Calu3 (cell line): ENCODE results near the gene PSD4. TPM values are rescaled to one million over a fixed set of nuclear protein-coding genes. Genes with fewer than 3 reads are reported as not detected.
A peak's percentile ranks its signal among the peaks of the same experiment; 100 is the strongest.

ENCODE experiments used
- BruUV-seq: library from RNA; stranded (reverse); fragments of 400-500 nt; replicated peaks from 2 replicates; lab custom pipeline; 2021; lab: Mats Ljungman, UMichigan
- CTCF ChIA-PET: fragments of 300-600 bp; sonication (Branson Sonifier 250); formaldehyde crosslinking; loops from one replicate; lab custom pipeline; 2022; ENCODE audit warnings: antibody characterized with exemption; lab: Charles Lee
- DNase-seq: peaks from one replicate; pipeline ENCODE4 v3.0.0; 2022
- H3K27ac Mint-ChIP-seq: one replicate; pipeline ENCODE4 v1.8.0; 2022; ENCODE audit warnings: mixed read lengths; ENCODE audit not compliant: unreplicated experiment
- H3K27me3 Mint-ChIP-seq: one replicate; pipeline ENCODE4 v1.8.0; 2022; ENCODE audit warnings: mixed read lengths; ENCODE audit not compliant: unreplicated experiment
- H3K36me3 Mint-ChIP-seq: one replicate; pipeline ENCODE4 v1.8.0; 2022; ENCODE audit warnings: mild to moderate bottlenecking, moderate library complexity, mixed read lengths; ENCODE audit not compliant: insufficient read depth, unreplicated experiment
- H3K4me1 Mint-ChIP-seq: one replicate; pipeline ENCODE4 v1.8.0; 2022; ENCODE audit warnings: mild to moderate bottlenecking, low read depth, mixed read lengths; ENCODE audit not compliant: unreplicated experiment
- H3K4me3 Mint-ChIP-seq: one replicate; pipeline ENCODE4 v1.8.0; 2022; ENCODE audit warnings: mild to moderate bottlenecking, low read depth, moderate library complexity, mixed read lengths; ENCODE audit not compliant: unreplicated experiment
- H3K9me3 Mint-ChIP-seq: one replicate; pipeline ENCODE4 v1.8.0; 2022; ENCODE audit warnings: low read depth, mixed read lengths; ENCODE audit not compliant: unreplicated experiment
- intact Hi-C: fragments of 100-400 bp; cut with micrococcal nuclease; formaldehyde crosslinking; loops from one replicate; pipeline ENCODE4 v1.10.0; 2022; ENCODE audit not compliant: unreplicated experiment
- total RNA-seq: library from RNA; stranded (reverse); gene quantifications from 2 replicates; pipeline ENCODE4 v1.2.3, GENCODE V29; 2022
- TF ChIP-seq, protein P1 (sequence below): fragments of 200-600 bp; IDR thresholded peaks from one replicate; pipeline ENCODE4 v1.8.0; 2022; ENCODE audit warnings: antibody characterized with exemption; ENCODE audit not compliant: unreplicated experiment

The PSD4 gene
- total RNA-seq, 1 experiment from 2014 or later, result 58.7 TPM

DNA sequence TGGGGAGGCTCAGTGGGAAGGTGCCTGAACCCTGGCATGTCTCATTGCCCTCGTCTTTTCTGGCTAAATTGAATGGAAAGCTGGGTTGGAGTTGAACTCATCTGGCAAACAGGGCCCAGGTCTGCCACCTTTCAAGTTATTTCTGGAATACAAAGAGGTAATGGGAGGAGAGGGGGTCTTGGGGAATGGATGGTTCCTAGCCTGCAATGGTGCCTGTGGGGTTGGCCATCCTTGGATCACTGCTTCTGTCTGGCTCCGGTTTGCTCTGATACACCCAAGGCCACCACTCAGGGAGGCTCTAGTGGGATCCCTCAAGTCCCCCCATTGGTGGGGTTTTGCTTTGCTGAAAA is 45.3 kb downstream of the PSD4 start:
- TF ChIP-seq, protein P1, sequence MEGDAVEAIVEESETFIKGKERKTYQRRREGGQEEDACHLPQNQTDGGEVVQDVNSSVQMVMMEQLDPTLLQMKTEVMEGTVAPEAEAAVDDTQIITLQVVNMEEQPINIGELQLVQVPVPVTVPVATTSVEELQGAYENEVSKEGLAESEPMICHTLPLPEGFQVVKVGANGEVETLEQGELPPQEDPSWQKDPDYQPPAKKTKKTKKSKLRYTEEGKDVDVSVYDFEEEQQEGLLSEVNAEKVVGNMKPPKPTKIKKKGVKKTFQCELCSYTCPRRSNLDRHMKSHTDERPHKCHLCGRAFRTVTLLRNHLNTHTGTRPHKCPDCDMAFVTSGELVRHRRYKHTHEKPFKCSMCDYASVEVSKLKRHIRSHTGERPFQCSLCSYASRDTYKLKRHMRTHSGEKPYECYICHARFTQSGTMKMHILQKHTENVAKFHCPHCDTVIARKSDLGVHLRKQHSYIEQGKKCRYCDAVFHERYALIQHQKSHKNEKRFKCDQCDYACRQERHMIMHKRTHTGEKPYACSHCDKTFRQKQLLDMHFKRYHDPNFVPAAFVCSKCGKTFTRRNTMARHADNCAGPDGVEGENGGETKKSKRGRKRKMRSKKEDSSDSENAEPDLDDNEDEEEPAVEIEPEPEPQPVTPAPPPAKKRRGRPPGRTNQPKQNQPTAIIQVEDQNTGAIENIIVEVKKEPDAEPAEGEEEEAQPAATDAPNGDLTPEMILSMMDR, result no peak
- peaks cover 24% of the 10 kb centered on the region for H3K36me3 Mint-ChIP-seq
- H3K9me3 Mint-ChIP-seq, result no peaks in the 10 kb centered on the region
- DNase-seq, result no peak
- intact Hi-C loops, result no loop called here
- H3K4me1 Mint-ChIP-seq, result peaks cover 35% of the 10 kb centered on the region
- CTCF ChIA-PET, result interaction anchor here (0.6 to 0.8 kb wide), 2 partner anchors 16 to 168 kb away, joined by 3 read pairs; no protein-coding TSS in a partner anchor
- H3K27ac Mint-ChIP-seq, result peak overlapping the region; percentile 87
- H3K4me3 Mint-ChIP-seq, result no peak overlapping the region
- BruUV-seq, result no TSS peak
- H3K27me3 Mint-ChIP-seq, result no peaks in the 10 kb centered on the region

DNA sequence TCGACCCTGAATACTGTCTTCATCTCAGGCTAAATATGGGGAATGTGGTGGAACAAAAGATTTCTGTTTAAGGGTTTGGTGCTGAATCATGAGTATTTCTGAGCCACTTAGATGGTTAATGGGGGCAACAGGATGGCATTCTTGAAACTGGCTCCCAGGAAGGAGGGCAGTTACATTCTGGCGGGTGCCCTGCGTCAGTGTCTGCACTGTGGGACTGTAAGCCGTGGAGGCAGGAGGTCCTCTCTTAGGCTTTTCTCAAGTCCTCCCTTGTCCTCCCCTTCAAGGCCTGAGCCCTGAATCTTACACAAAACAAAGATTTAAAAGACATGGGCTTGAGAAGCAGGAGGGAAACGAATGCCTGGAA is 45.7 kb downstream of the PSD4 start:
- H3K9me3 Mint-ChIP-seq, result no peaks in the 10 kb centered on the region
- H3K27ac Mint-ChIP-seq, result peak overlapping the region; percentile 45
- H3K4me1 Mint-ChIP-seq, result peaks cover 35% of the 10 kb centered on the region
- BruUV-seq, result no TSS peak
- CTCF ChIA-PET, result interaction anchor here (0.6 to 1.3 kb wide), 4 partner anchors 16 to 168 kb away, joined by 3 to 6 read pairs (median 3); no protein-coding TSS in a partner anchor
- TF ChIP-seq, protein P1, result no peak
- intact Hi-C loops, result no loop called here
- H3K36me3 Mint-ChIP-seq, result peaks cover 24% of the 10 kb centered on the region
- no peak overlapping the region for H3K4me3 Mint-ChIP-seq
- DNase-seq, result no peak
- no peaks in the 10 kb centered on the region for H3K27me3 Mint-ChIP-seq

DNA sequence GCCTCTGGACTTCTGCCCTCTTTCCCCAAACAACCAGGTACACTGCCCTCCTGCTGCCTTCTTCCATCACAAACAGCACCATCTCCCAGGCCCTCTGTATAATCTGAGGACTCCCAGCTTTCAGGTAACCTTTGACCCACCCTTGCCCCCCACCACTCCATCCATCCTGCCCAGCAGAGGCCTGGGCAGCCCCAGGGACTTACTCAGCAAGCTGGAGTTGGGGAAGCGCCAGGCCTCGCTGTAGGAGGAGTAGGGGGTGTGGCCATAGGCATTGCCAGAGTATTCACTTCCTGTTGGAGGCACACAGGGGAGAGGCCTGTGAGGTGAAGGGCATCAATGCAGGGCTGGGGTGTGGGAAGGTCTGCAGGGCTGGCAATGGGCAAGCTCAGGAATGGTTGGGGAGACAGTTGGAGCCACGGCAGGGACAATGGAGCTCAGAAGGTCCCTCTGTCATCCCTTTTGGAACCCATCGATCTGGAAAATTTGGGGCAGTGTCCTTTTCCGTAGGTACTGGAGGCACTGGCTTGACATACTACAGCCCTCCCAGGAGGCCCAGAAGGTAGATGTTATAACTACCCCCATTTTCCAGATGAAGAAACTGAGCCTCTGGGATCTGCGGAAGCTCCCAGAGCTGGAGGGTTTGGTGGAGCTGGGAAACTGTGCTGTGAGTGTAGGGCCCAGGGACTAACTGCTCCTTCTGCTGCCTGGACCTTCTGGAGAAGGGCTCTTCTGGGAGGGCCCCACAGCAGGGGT is 46.3 kb downstream of the PSD4 start:
- TF ChIP-seq, protein P1, result no peak
- no peaks in the 10 kb centered on the region for H3K27me3 Mint-ChIP-seq
- DNase-seq, result peak; percentile 77
- intact Hi-C loops, result no loop called here
- H3K9me3 Mint-ChIP-seq, result no peaks in the 10 kb centered on the region
- H3K36me3 Mint-ChIP-seq, result peaks cover 24% of the 10 kb centered on the region
- H3K4me1 Mint-ChIP-seq, result peaks cover 35% of the 10 kb centered on the region
- peak overlapping the region; percentile 45 for H3K27ac Mint-ChIP-seq
- CTCF ChIA-PET, result interaction anchor here (0.8 to 1.5 kb wide), 3 partner anchors 15 to 21 kb away, joined by 3 to 6 read pairs (median 5); no protein-coding TSS in a partner anchor
- peak overlapping the region; percentile 31 for H3K4me3 Mint-ChIP-seq
- no TSS peak for BruUV-seq

DNA sequence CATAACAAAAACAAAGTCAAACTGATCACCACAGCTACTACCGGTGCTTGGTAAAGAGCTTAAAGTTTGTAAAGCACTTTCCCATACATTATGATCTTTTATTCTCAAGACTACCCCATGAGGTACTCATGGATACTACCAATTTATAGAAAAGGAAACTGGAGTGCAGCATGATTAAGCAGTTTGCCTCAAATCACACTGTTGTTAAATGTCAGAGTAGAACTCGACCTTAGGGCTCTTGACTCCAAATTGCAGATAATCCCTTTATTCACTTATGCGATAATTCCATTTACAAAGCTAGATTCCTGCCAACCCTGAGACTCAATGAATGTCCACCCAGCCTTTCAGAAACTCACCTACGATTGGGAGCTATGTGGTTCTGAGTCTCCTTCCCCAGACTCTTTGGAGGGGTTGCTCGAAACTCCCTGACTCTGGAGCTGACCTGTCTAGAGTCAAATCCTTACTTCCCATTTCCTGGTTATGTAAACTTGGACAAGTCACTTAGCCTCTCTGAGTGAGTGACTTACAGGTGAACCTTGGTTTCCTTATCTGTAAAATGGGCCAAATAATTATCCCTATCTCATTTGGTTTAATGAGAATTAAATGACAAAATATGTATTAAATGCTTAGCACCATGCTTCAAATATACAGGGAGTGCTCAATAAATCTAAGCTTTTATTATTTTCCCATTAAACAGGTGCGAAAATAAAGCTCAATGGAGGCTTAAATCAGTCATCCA is 47.4 kb downstream of the PSD4 start:
- TF ChIP-seq, protein P1, result no peak
- H3K27ac Mint-ChIP-seq, result no peak overlapping the region
- DNase-seq, result no peak
- no peaks in the 10 kb centered on the region for H3K27me3 Mint-ChIP-seq
- CTCF ChIA-PET, result interaction anchor here (0.6 to 1.6 kb wide), 6 partner anchors 17 to 149 kb away, joined by 3 to 6 read pairs (median 4); no protein-coding TSS in a partner anchor
- H3K4me1 Mint-ChIP-seq, result peaks cover 35% of the 10 kb centered on the region
- BruUV-seq, result no TSS peak
- H3K36me3 Mint-ChIP-seq, result peaks cover 24% of the 10 kb centered on the region
- intact Hi-C loops, result no loop called here
- H3K9me3 Mint-ChIP-seq, result no peaks in the 10 kb centered on the region
- H3K4me3 Mint-ChIP-seq, result no peak overlapping the region
